ENCODE measurements around the gene BAIAP2L1. TPM values are rescaled to one million over a fixed set of nuclear protein-coding genes. Genes with fewer than 3 reads are reported as not detected.
"Not testable (repeated sequence)": the region's sequence is repeated elsewhere in the genome, so short reads cannot be mapped to it uniquely, and the experiment has no call there.

Gene BAIAP2L1
- total RNA-seq, 1 experiment from 2014 or later, result 120 TPM

GRCh38 chr7:98417604-98418270 lies 16.8 kb upstream of the BAIAP2L1 start:
- H3K9me3 ChIP-seq (ENCODE audit: control insufficient read depth, insufficient read depth, low read depth, low read length); in situ Hi-C loops (cut with HindIII; ENCODE audit: low pct_unique_long_range_greater_than_20kb, low sequenced_read_pairs); BruUV-seq (replicated peaks); H3K36me3 ChIP-seq (ENCODE audit: control insufficient read depth, insufficient read depth, low read length); intact Hi-C loops (cut with micrococcal nuclease; ENCODE audit: unreplicated experiment); ATAC-seq; DNase-seq (ENCODE audit: low read depth, low spot score); H3K27me3 ChIP-seq (ENCODE audit: control insufficient read depth, insufficient read depth, low read length); H3K4me3 ChIP-seq (ENCODE audit: low read depth in 2 of 2, low read length in 2 of 2): not testable (repeated sequence)
- TF ChIP-seq TCF7L2 (IDR thresholded peaks at IDR 0.05; ENCODE audit: low read depth, low read length), result peak; percentile 87
- ChIA-PET POLR2A (interaction anchor here (0.6 kb wide), 3 partner anchors 84 to 419 kb away, joined by 3 to 4 read pairs (median 4); no protein-coding TSS in a partner anchor), CTCF (interaction anchor here (0.7 to 2.6 kb wide), 3 partner anchors 17 to 43 kb away, joined by 4 to 22 read pairs (median 4); partner anchors contain the start of gene BAIAP2L1)
- Histone ChIP-seq H3K4me1 (ENCODE audit: control insufficient read depth, insufficient read depth, low read length) (peaks cover 32% of the 10 kb centered on the region), H3K27ac (ENCODE audit: low read length) (peak overlapping the region; percentile 75)

DNA sequence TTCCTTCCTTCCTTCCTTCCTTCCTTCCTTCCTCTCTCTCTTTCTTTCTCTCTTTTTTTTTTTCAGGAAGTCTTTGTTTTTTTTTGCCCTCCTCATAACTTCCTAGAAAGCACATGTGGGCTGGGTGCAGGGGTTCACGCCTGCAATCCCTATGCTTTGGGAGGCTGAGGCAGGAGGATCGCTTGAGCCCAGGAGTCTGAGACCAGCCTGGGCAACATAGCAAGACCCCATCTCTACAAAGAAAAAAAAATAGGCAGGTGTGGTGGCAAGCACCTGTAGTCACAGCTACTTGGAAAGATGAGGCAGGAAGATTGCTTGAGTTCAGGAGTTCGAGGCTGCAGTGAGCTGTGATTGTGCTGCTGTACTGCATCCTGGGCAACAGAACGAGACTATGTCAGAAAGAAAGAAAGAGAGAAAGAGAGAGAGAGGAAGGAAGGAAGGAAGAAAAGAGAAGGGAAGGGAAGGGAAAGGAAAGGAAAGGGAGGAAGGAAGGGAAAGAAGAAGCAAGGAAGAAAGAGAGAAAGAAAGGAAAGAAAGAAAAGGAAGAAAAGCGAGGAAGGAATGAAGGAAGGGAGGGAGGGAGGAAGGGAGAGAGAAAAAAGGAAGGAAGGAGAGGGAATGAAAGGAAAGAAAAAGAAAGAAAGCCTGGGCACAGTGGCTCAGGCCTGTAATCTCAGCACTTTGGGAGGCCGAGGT lies 13.5 kb upstream of the BAIAP2L1 start:
- ChIA-PET CTCF (no interaction called here), POLR2A (interaction anchor here (0.7 kb wide), 1 partner anchor 141 kb away, joined by 5 read pairs; no protein-coding TSS in a partner anchor)
- TF ChIP-seq TCF7L2 (IDR thresholded peaks at IDR 0.05; ENCODE audit: low read depth, low read length) (no peak), POLR2AphosphoS5 (IDR thresholded peaks at IDR 0.05; ENCODE audit: low read depth, low read length) (no peak), CTCF (IDR thresholded peaks at IDR 0.05) (no peak), SIN3A (IDR thresholded peaks at IDR 0.05; ENCODE audit: borderline replicate concordance, insufficient read depth, low read depth, low read length) (no peak)
- TF ChIP-seq, protein P1, sequence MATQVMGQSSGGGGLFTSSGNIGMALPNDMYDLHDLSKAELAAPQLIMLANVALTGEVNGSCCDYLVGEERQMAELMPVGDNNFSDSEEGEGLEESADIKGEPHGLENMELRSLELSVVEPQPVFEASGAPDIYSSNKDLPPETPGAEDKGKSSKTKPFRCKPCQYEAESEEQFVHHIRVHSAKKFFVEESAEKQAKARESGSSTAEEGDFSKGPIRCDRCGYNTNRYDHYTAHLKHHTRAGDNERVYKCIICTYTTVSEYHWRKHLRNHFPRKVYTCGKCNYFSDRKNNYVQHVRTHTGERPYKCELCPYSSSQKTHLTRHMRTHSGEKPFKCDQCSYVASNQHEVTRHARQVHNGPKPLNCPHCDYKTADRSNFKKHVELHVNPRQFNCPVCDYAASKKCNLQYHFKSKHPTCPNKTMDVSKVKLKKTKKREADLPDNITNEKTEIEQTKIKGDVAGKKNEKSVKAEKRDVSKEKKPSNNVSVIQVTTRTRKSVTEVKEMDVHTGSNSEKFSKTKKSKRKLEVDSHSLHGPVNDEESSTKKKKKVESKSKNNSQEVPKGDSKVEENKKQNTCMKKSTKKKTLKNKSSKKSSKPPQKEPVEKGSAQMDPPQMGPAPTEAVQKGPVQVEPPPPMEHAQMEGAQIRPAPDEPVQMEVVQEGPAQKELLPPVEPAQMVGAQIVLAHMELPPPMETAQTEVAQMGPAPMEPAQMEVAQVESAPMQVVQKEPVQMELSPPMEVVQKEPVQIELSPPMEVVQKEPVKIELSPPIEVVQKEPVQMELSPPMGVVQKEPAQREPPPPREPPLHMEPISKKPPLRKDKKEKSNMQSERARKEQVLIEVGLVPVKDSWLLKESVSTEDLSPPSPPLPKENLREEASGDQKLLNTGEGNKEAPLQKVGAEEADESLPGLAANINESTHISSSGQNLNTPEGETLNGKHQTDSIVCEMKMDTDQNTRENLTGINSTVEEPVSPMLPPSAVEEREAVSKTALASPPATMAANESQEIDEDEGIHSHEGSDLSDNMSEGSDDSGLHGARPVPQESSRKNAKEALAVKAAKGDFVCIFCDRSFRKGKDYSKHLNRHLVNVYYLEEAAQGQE (IDR thresholded peaks at IDR 0.05; ENCODE audit: insufficient read depth in 1 of 2, low read depth in 2 of 2, low read length in 1 of 2), result no peak
- BruUV-seq (replicated peaks), result no TSS peak
- H3K9me3 ChIP-seq (ENCODE audit: control insufficient read depth, insufficient read depth, low read depth, low read length), result no peaks in the 10 kb centered on the region
- in situ Hi-C loops (cut with HindIII; ENCODE audit: low pct_unique_long_range_greater_than_20kb, low sequenced_read_pairs), result no loop called here
- H3K36me3 ChIP-seq (ENCODE audit: control insufficient read depth, insufficient read depth, low read length), result no peaks in the 10 kb centered on the region
- intact Hi-C loops (cut with micrococcal nuclease; ENCODE audit: unreplicated experiment), result no loop called here
- H3K4me1 ChIP-seq (ENCODE audit: control insufficient read depth, insufficient read depth, low read length), result peaks cover 25% of the 10 kb centered on the region
- H3K27me3 ChIP-seq (ENCODE audit: control insufficient read depth, insufficient read depth, low read length), result no peaks in the 10 kb centered on the region
- no peak overlapping the region for H3K27ac ChIP-seq (ENCODE audit: low read length)
- DNase-seq (ENCODE audit: low read depth, low spot score), result no peak
- H3K4me3 ChIP-seq (ENCODE audit: low read depth in 2 of 2, low read length in 2 of 2), result no peak overlapping the region
- no peak for ATAC-seq

DNA sequence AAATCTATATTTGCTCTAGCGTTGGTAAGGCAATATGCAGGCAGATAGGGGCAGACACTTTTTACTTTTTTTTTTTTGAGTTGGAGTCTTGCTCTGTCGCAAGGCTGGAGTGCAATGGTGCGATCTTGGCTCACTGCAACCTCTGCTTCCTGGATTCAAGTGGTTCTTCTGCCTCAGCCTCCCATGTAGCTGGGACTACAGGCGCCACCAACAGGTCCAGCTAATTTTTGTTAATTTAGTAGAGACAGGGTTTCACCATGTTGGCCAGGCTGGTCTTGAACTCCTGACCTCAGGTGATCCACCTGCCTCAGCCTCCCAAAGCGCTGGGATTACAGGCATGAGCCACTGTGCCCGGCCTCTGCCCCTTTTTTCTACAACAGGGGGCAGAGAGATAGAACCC lies 12.8 kb upstream of the BAIAP2L1 start:
- H3K9me3 ChIP-seq (ENCODE audit: control insufficient read depth, insufficient read depth, low read depth, low read length); BruUV-seq (replicated peaks); in situ Hi-C loops (cut with HindIII; ENCODE audit: low pct_unique_long_range_greater_than_20kb, low sequenced_read_pairs); ATAC-seq; H3K4me3 ChIP-seq (ENCODE audit: low read depth in 2 of 2, low read length in 2 of 2); H3K36me3 ChIP-seq (ENCODE audit: control insufficient read depth, insufficient read depth, low read length); H3K27ac ChIP-seq (ENCODE audit: low read length); H3K27me3 ChIP-seq (ENCODE audit: control insufficient read depth, insufficient read depth, low read length); intact Hi-C loops (cut with micrococcal nuclease; ENCODE audit: unreplicated experiment); DNase-seq (ENCODE audit: low read depth, low spot score); CTCF ChIA-PET: not testable (repeated sequence)
- POLR2A ChIA-PET, result interaction anchor here (0.7 kb wide), 1 partner anchor 142 kb away, joined by 5 read pairs; no protein-coding TSS in a partner anchor
- peaks cover 18% of the 10 kb centered on the region for H3K4me1 ChIP-seq (ENCODE audit: control insufficient read depth, insufficient read depth, low read length)

All from Panc1 (cell line).